ENCODE data around the gene PLEKHM2. TPM values are rescaled to one million over a fixed set of nuclear protein-coding genes. Genes with fewer than 3 reads are reported as not detected.

PLEKHM2 gene
- total RNA-seq, 1 experiment from 2014 or later, result 33.3 TPM

DNA sequence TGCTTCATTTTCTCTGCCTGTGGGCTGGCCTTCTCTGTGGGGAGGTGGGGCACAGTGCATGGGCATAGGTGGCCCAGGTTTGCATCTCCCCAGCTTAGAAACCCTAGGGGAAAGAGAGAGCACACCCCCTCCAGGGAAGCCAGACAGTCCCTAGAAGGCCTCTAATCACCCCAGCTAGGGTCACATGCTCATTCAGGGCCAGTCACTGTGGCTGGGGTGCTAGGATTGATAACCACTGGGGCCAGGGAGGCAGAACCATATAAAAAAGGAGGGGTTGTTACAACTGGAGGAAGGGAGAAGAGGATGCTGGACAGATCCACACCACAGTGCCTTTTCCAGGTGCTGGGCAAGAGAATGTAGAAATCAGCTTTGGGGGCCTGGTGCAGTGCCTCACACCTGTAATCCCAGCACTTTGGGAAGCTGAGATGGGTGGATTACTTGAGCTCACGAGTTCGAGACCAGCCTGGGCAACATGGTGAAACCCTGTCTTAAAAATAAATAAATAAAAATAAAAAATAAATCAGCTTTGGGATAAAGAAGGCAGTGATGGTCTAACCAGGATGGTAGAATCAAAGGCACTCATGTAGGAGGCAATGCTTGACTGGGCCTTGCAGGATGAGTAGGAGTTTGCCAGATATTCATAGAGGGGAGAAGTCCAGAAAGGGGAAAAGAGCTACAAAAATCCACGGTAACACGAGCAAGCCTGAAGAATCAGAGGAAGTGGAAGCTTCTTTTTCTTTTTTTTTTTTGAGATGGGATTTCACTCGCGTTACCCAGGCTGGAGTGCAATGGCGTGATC, 94.0 kb downstream of the PLEKHM2 start:
- Mint-ChIP-seq H3K27me3 (ENCODE audit: insufficient read depth, unreplicated experiment) (no peaks in the 10 kb centered on the region), H3K4me1 (ENCODE audit: low read depth, unreplicated experiment) (peaks cover 17% of the 10 kb centered on the region), H3K36me3 (ENCODE audit: insufficient read depth, unreplicated experiment) (peaks cover 11% of the 10 kb centered on the region), H3K27ac (ENCODE audit: unreplicated experiment) (peak overlapping the region; percentile 96), H3K9me3 (ENCODE audit: unreplicated experiment) (no peaks in the 10 kb centered on the region), H3K4me3 (ENCODE audit: unreplicated experiment) (no peak overlapping the region)
- intact Hi-C loops (cut with micrococcal nuclease; ENCODE audit: unreplicated experiment), result no loop called here
- Histone ChIP-seq H3K4me1 (peaks cover 50% of the 10 kb centered on the region), H3K9me3 (no peaks in the 10 kb centered on the region), H3K27me3 (replicated peaks; ENCODE audit: control insufficient read depth, insufficient read depth, low read length) (no peaks in the 10 kb centered on the region), H3K4me3 (ENCODE audit: low read depth, low read length) (no peak overlapping the region), H3K36me3 (ENCODE audit: control insufficient read depth, insufficient read depth, low read length) (no peaks in the 10 kb centered on the region)
- TF ChIP-seq, protein P1, sequence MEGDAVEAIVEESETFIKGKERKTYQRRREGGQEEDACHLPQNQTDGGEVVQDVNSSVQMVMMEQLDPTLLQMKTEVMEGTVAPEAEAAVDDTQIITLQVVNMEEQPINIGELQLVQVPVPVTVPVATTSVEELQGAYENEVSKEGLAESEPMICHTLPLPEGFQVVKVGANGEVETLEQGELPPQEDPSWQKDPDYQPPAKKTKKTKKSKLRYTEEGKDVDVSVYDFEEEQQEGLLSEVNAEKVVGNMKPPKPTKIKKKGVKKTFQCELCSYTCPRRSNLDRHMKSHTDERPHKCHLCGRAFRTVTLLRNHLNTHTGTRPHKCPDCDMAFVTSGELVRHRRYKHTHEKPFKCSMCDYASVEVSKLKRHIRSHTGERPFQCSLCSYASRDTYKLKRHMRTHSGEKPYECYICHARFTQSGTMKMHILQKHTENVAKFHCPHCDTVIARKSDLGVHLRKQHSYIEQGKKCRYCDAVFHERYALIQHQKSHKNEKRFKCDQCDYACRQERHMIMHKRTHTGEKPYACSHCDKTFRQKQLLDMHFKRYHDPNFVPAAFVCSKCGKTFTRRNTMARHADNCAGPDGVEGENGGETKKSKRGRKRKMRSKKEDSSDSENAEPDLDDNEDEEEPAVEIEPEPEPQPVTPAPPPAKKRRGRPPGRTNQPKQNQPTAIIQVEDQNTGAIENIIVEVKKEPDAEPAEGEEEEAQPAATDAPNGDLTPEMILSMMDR (IDR thresholded peaks at IDR 0.05; ENCODE audit: insufficient read depth in 1 of 2, low read depth in 1 of 2, low read length in 1 of 2, severe bottlenecking in 1 of 2, unreplicated experiment in 1 of 2), result no peak
- ChIA-PET CTCF (no interaction called here), POLR2A (interaction anchor here (0.6 kb wide), 1 partner anchor 81 kb away, joined by 3 read pairs; no protein-coding TSS in a partner anchor)
- no peak for DNase-seq
- BruUV-seq (replicated peaks), result no TSS peak

Other genes with a start within 250 kb of the PLEKHM2 start
- gene CTRC, start 245.9 kb upstream of the PLEKHM2 start, total RNA-seq (2022), result not detected in 2 replicates
- not detected in 2 replicates for gene CELA2A, start 227.6 kb upstream of the PLEKHM2 start, total RNA-seq (2022)
- not detected in 2 replicates for gene CELA2B, start 208.2 kb upstream of the PLEKHM2 start, total RNA-seq (2022)
- gene CASP9, start 160.1 kb upstream of the PLEKHM2 start, total RNA-seq (2022), result 9.9 and 12.4 TPM in 2 replicates
- 15.1 and 17.2 TPM in 2 replicates for gene DNAJC16, start 157.5 kb upstream of the PLEKHM2 start, total RNA-seq (2022)
- gene AGMAT, start 99.3 kb upstream of the PLEKHM2 start, total RNA-seq (2022), result 46.5 and 48.3 TPM in 2 replicates
- 53.1 and 53.4 TPM in 2 replicates for gene DDI2, start 66.9 kb upstream of the PLEKHM2 start, total RNA-seq (2022)
- gene SLC25A34, start 51.9 kb downstream of the PLEKHM2 start, total RNA-seq (2022), result 0.49 and 1.1 TPM in 2 replicates
- gene TMEM82, start 58.2 kb downstream of the PLEKHM2 start, total RNA-seq (2022), result 2.7 and 3.5 TPM in 2 replicates
- gene FBLIM1, start 74.5 kb downstream of the PLEKHM2 start, total RNA-seq (2022), result 3.6 and 5.5 TPM in 2 replicates
- 1.8 and 1.9 TPM in 2 replicates for gene UQCRHL, start 123.3 kb downstream of the PLEKHM2 start, total RNA-seq (2022)
- 46.4 and 47.3 TPM in 2 replicates for gene SPEN, start 163.4 kb downstream of the PLEKHM2 start, total RNA-seq (2022)

Measured in Caco-2 (cell line).